ENCODE data around the gene GLTPD2.

DNA sequence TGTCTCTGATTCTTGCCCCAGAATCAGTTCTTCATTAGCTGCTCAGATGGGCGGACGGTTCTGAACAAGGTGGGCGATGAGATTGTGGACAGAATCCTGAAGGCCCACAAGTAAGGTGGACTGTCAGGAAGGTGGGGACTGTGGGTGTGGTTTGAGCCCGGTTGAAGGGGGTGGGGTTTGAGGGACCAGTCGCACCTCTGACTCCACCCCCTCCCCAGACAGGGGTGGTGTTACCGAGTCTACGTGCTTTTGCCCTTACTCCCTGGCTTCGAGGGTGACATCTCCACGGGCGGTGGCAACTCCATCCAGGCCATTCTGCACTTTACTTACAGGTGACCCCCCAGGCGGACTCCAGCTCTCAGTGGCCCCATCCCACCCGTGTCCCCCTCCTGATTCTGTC, 29.5 kb downstream of the GLTPD2 start:
- TF ChIP-seq, protein P1, sequence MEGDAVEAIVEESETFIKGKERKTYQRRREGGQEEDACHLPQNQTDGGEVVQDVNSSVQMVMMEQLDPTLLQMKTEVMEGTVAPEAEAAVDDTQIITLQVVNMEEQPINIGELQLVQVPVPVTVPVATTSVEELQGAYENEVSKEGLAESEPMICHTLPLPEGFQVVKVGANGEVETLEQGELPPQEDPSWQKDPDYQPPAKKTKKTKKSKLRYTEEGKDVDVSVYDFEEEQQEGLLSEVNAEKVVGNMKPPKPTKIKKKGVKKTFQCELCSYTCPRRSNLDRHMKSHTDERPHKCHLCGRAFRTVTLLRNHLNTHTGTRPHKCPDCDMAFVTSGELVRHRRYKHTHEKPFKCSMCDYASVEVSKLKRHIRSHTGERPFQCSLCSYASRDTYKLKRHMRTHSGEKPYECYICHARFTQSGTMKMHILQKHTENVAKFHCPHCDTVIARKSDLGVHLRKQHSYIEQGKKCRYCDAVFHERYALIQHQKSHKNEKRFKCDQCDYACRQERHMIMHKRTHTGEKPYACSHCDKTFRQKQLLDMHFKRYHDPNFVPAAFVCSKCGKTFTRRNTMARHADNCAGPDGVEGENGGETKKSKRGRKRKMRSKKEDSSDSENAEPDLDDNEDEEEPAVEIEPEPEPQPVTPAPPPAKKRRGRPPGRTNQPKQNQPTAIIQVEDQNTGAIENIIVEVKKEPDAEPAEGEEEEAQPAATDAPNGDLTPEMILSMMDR (IDR thresholded peaks at IDR 0.05): no peak
- no peak for TF ChIP-seq POLR2A (IDR thresholded peaks at IDR 0.05)

Data from right lobe of liver (tissue), 4 donors.